ENCODE data around the gene TREML1.

Gene TREML1

GRCh38 chr6:41132254-41132653 lies 21.9 kb downstream of the TREML1 start:
- H2AK5ac ChIP-seq (ENCODE audit: low read depth, low read length): no peak overlapping the region
- H3K4me1 ChIP-seq (ENCODE audit: control insufficient read depth in 2 of 2, insufficient read depth in 1 of 2, low read depth in 1 of 2, low read length in 2 of 2): no peaks in the 10 kb centered on the region
- H4K91ac ChIP-seq (ENCODE audit: low read depth, low read length, poor library complexity): no peak overlapping the region
- no peak overlapping the region for H3K4me3 ChIP-seq (ENCODE audit: low read length in 2 of 2)
- no peaks in the 10 kb centered on the region for H3K27me3 ChIP-seq (ENCODE audit: control insufficient read depth in 3 of 3, insufficient read depth in 3 of 3, low read depth in 1 of 3, low read length in 3 of 3)
- no peak for DNase-seq (ENCODE audit: low spot score)
- H3K14ac ChIP-seq (ENCODE audit: low read length): no peak overlapping the region
- no peak overlapping the region for H3K18ac ChIP-seq (ENCODE audit: low read length)
- no peak overlapping the region for H3K9ac ChIP-seq (ENCODE audit: low read depth, low read length, poor library complexity)
- H3K9me3 ChIP-seq (replicated peaks in 1 of 2; ENCODE audit: control insufficient read depth in 2 of 2, insufficient read depth in 1 of 2, low read depth in 1 of 2, low read length in 2 of 2): no peaks in the 10 kb centered on the region
- no peak overlapping the region for H2BK120ac ChIP-seq (ENCODE audit: low read depth, low read length)
- no peak overlapping the region for H2BK12ac ChIP-seq (ENCODE audit: low read length)
- no CpG with 5 or more reads among the region's 2 CpGs for WGBS, 2 donors (ENCODE audit: extremely low coverage in 2 of 2, insufficient read length in 2 of 2, insufficient replicate concordance in 1 of 2)
- no peak overlapping the region for H2BK5ac ChIP-seq (ENCODE audit: low read length)
- no peak overlapping the region for H3K4ac ChIP-seq (ENCODE audit: low read length)
- no peak overlapping the region for H3K4me2 ChIP-seq (ENCODE audit: insufficient read depth, low read length, poor library complexity, severe bottlenecking)
- H4K8ac ChIP-seq (ENCODE audit: low read depth, low read length): no peak overlapping the region
- no peaks in the 10 kb centered on the region for H3K79me1 ChIP-seq (ENCODE audit: low read depth, low read length)
- H3K36me3 ChIP-seq (replicated peaks in 1 of 2; ENCODE audit: control insufficient read depth in 2 of 2, insufficient read depth in 2 of 2, low read length in 2 of 2): no peaks in the 10 kb centered on the region
- H2BK15ac ChIP-seq (ENCODE audit: low read length): no peak overlapping the region
- H3K23ac ChIP-seq (ENCODE audit: low read depth, low read length, poor library complexity): no peak overlapping the region
- H2AFZ ChIP-seq (ENCODE audit: low read length): no peak overlapping the region
- no peak overlapping the region for H3K27ac ChIP-seq (replicated peaks; ENCODE audit: low read length)

DNA sequence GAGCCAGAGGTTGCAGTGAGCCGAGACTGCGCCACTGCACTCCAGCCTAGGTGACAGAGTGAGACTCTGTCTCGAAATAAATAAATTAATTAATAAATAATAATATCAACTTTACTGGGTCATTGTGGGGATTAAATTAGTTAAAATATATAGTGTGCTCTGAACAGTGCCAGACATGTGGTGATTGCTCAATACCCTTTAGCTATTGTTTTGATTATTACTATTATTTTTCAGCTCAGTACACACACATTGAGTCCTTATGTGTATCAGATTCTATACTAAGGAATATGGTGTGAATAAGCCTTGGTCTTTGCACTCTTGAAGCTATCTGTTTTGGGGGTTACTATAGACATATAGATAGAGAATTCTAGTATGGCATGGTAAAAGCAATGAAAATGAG lies 28.9 kb downstream of the TREML1 start:
- Histone ChIP-seq H3K23ac (ENCODE audit: low read depth, low read length, poor library complexity) (no peak overlapping the region), H3K14ac (ENCODE audit: low read length) (no peak overlapping the region), H3K4me1 (ENCODE audit: control insufficient read depth in 2 of 2, insufficient read depth in 1 of 2, low read depth in 1 of 2, low read length in 2 of 2) (no peaks in the 10 kb centered on the region), H3K36me3 (replicated peaks in 1 of 2; ENCODE audit: control insufficient read depth in 2 of 2, insufficient read depth in 2 of 2, low read length in 2 of 2) (no peaks in the 10 kb centered on the region), H2AFZ (ENCODE audit: low read length) (no peak overlapping the region), H4K91ac (ENCODE audit: low read depth, low read length, poor library complexity) (no peak overlapping the region), H3K18ac (ENCODE audit: low read length) (no peak overlapping the region), H2BK5ac (ENCODE audit: low read length) (no peak overlapping the region), H3K9me3 (replicated peaks in 1 of 2; ENCODE audit: control insufficient read depth in 2 of 2, insufficient read depth in 1 of 2, low read depth in 1 of 2, low read length in 2 of 2) (no peaks in the 10 kb centered on the region), H3K4ac (ENCODE audit: low read length) (no peak overlapping the region), H3K4me2 (ENCODE audit: insufficient read depth, low read length, poor library complexity, severe bottlenecking) (no peak overlapping the region), H2BK15ac (ENCODE audit: low read length) (no peak overlapping the region), H2AK5ac (ENCODE audit: low read depth, low read length) (no peak overlapping the region), H4K8ac (ENCODE audit: low read depth, low read length) (no peak overlapping the region), H3K27me3 (ENCODE audit: control insufficient read depth in 3 of 3, insufficient read depth in 3 of 3, low read depth in 1 of 3, low read length in 3 of 3) (no peaks in the 10 kb centered on the region), H2BK120ac (ENCODE audit: low read depth, low read length) (no peak overlapping the region), H3K79me1 (ENCODE audit: low read depth, low read length) (no peaks in the 10 kb centered on the region), H3K4me3 (ENCODE audit: low read length in 2 of 2) (no peak overlapping the region), H2BK12ac (ENCODE audit: low read length) (no peak overlapping the region), H3K27ac (replicated peaks; ENCODE audit: low read length) (no peak overlapping the region), H3K9ac (ENCODE audit: low read depth, low read length, poor library complexity) (no peak overlapping the region)
- WGBS, 2 donors (ENCODE audit: extremely low coverage in 2 of 2, insufficient read length in 2 of 2, insufficient replicate concordance in 1 of 2): no CpG with 5 or more reads among the region's 3 CpGs
- DNase-seq (ENCODE audit: low spot score): no peak

- Histone ChIP-seq H2BK15ac (ENCODE audit: low read length) (no peak overlapping the region), H3K36me3 (replicated peaks in 1 of 2; ENCODE audit: control insufficient read depth in 2 of 2, insufficient read depth in 2 of 2, low read length in 2 of 2) (no peaks in the 10 kb centered on the region), H3K4me3 (ENCODE audit: low read length in 2 of 2) (no peak overlapping the region), H3K9ac (ENCODE audit: low read depth, low read length, poor library complexity) (no peak overlapping the region), H2AK5ac (ENCODE audit: low read depth, low read length) (no peak overlapping the region), H3K14ac (ENCODE audit: low read length) (no peak overlapping the region), H3K18ac (ENCODE audit: low read length) (no peak overlapping the region), H2BK120ac (ENCODE audit: low read depth, low read length) (no peak overlapping the region), H4K91ac (ENCODE audit: low read depth, low read length, poor library complexity) (no peak overlapping the region), H3K23ac (ENCODE audit: low read depth, low read length, poor library complexity) (no peak overlapping the region), H3K9me3 (replicated peaks in 1 of 2; ENCODE audit: control insufficient read depth in 2 of 2, insufficient read depth in 1 of 2, low read depth in 1 of 2, low read length in 2 of 2) (no peaks in the 10 kb centered on the region), H3K79me1 (ENCODE audit: low read depth, low read length) (no peaks in the 10 kb centered on the region), H3K4me1 (ENCODE audit: control insufficient read depth in 2 of 2, insufficient read depth in 1 of 2, low read depth in 1 of 2, low read length in 2 of 2) (no peaks in the 10 kb centered on the region), H2BK12ac (ENCODE audit: low read length) (no peak overlapping the region), H3K4me2 (ENCODE audit: insufficient read depth, low read length, poor library complexity, severe bottlenecking) (no peak overlapping the region), H3K27ac (replicated peaks; ENCODE audit: low read length) (no peak overlapping the region), H2AFZ (ENCODE audit: low read length) (no peak overlapping the region), H3K27me3 (ENCODE audit: control insufficient read depth in 3 of 3, insufficient read depth in 3 of 3, low read depth in 1 of 3, low read length in 3 of 3) (no peaks in the 10 kb centered on the region), H3K4ac (ENCODE audit: low read length) (no peak overlapping the region), H4K8ac (ENCODE audit: low read depth, low read length) (no peak overlapping the region), H2BK5ac (ENCODE audit: low read length) (no peak overlapping the region)
- no peak for DNase-seq (ENCODE audit: low spot score)
- WGBS, 2 donors (ENCODE audit: extremely low coverage in 2 of 2, insufficient read length in 2 of 2, insufficient replicate concordance in 1 of 2): no CpG with 5 or more reads among the region's 1 CpG
These were observed 31.2 kb downstream of the TREML1 start for GRCh38 chr6:41122918-41123317.

- Histone ChIP-seq H3K36me3 (replicated peaks in 1 of 2; ENCODE audit: control insufficient read depth in 2 of 2, insufficient read depth in 2 of 2, low read length in 2 of 2) (no peaks in the 10 kb centered on the region), H3K18ac (ENCODE audit: low read length) (no peak overlapping the region), H3K27me3 (ENCODE audit: control insufficient read depth in 3 of 3, insufficient read depth in 3 of 3, low read depth in 1 of 3, low read length in 3 of 3) (no peaks in the 10 kb centered on the region), H3K4me2 (ENCODE audit: insufficient read depth, low read length, poor library complexity, severe bottlenecking) (no peak overlapping the region), H3K79me1 (ENCODE audit: low read depth, low read length) (no peaks in the 10 kb centered on the region), H2BK12ac (ENCODE audit: low read length) (no peak overlapping the region), H2AFZ (ENCODE audit: low read length) (no peak overlapping the region), H3K27ac (replicated peaks; ENCODE audit: low read length) (no peak overlapping the region), H2AK5ac (ENCODE audit: low read depth, low read length) (no peak overlapping the region), H3K9ac (ENCODE audit: low read depth, low read length, poor library complexity) (no peak overlapping the region), H3K4me1 (ENCODE audit: control insufficient read depth in 2 of 2, insufficient read depth in 1 of 2, low read depth in 1 of 2, low read length in 2 of 2) (no peaks in the 10 kb centered on the region), H2BK5ac (ENCODE audit: low read length) (no peak overlapping the region), H3K4me3 (ENCODE audit: low read length in 2 of 2) (no peak overlapping the region), H2BK15ac (ENCODE audit: low read length) (no peak overlapping the region), H4K8ac (ENCODE audit: low read depth, low read length) (no peak overlapping the region), H3K4ac (ENCODE audit: low read length) (no peak overlapping the region), H3K14ac (ENCODE audit: low read length) (no peak overlapping the region), H4K91ac (ENCODE audit: low read depth, low read length, poor library complexity) (no peak overlapping the region), H3K23ac (ENCODE audit: low read depth, low read length, poor library complexity) (no peak overlapping the region), H2BK120ac (ENCODE audit: low read depth, low read length) (no peak overlapping the region), H3K9me3 (replicated peaks in 1 of 2; ENCODE audit: control insufficient read depth in 2 of 2, insufficient read depth in 1 of 2, low read depth in 1 of 2, low read length in 2 of 2) (no peaks in the 10 kb centered on the region)
- no CpG with 5 or more reads among the region's 1 CpG for WGBS, 2 donors (ENCODE audit: extremely low coverage in 2 of 2, insufficient read length in 2 of 2, insufficient replicate concordance in 1 of 2)
- DNase-seq (ENCODE audit: low spot score): no peak
These were observed 31.8 kb downstream of the TREML1 start for GRCh38 chr6:41122373-41122772.
